Measurements from ENCODE around the gene DPEP1.
"Not testable (repeated sequence)": the region's sequence is repeated elsewhere in the genome, so short reads cannot be mapped to it uniquely, and the experiment has no call there.

The DPEP1 gene

DNA sequence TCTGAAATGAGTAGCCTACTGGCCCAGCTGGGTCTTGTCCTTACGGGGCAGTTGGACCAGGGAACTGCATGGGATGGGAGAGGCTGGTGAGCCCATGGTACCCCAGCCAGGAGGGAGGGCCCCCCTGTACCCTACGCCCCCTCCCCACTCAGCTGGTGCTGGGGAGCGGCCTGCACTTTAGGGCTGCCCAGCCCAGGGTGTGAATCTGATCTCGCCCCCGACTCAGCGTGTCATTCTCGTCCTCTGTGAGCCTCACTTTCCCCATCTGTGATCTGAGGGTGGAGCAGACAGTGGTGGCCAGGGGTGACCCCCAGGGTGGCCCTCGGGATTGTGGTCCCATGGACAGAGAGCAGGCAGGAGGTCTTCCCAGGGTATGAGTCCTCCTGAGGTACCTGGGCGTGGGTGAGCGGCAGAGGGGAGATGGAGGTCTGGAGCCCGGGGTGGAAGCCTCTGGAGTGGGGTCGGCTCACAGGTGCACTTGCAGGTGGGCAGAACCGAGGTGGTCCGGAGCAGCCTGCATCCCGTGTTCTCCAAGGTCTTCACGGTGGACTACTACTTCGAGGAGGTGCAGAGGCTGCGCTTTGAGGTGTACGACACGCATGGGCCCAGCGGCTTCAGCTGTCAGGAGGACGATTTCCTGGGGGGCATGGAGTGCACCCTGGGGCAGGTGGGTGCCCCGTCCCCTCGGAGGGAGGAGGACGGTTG, 36.2 kb upstream of the DPEP1 start:
- FAIRE-seq, result no peak
- no peak for DNase-seq (ENCODE audit: insufficient read length, low spot score)

DNA sequence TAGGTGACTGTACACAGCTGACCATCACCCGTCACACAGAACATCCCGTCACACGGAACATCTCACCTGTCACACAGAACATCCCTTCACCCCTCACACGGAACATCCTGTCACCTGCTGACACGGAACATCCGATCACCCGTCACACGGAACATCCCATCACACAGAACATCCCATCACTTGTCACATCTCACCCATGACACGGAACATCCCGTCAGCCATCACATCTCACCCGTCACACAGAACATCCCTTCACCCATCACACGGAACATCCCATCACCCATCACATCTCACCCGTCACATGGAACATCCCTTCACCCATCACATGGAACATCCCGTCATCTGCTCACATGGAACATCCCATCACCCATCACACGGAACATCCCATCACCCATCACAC, 34.1 kb upstream of the DPEP1 start:
- no peak for DNase-seq (ENCODE audit: insufficient read length, low spot score)
- no peak for FAIRE-seq

DNA sequence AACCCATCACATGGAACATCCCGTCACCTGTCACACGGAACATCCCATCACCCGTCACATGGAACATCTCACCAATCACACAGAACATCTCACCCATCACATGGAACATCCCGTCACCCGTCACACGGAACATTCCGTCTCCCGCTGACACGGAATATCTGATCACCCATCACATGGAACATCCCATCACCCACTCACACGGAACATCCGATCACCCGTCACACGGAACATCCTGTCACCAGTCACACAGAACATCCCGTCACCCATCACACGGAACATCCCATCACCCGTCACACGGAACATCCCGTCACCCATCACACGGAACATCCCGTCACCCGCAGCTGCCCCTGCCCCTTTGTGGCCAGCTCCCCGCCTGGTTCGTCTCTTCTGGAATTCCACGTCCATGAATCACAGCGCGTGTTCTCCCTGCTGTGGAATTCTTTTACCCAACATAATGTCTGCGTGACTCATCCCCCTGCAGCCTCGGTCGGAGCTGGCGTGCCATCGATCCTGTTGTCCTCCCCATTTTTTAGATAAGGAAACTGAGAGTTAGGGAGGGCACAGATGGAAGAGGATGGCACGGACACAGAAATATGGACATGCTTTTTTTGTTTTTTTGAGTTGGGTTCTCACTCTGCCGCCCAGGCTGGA, 32.3 kb upstream of the DPEP1 start:
- no peak for FAIRE-seq
- DNase-seq (ENCODE audit: insufficient read length, low spot score), result no peak

DNA sequence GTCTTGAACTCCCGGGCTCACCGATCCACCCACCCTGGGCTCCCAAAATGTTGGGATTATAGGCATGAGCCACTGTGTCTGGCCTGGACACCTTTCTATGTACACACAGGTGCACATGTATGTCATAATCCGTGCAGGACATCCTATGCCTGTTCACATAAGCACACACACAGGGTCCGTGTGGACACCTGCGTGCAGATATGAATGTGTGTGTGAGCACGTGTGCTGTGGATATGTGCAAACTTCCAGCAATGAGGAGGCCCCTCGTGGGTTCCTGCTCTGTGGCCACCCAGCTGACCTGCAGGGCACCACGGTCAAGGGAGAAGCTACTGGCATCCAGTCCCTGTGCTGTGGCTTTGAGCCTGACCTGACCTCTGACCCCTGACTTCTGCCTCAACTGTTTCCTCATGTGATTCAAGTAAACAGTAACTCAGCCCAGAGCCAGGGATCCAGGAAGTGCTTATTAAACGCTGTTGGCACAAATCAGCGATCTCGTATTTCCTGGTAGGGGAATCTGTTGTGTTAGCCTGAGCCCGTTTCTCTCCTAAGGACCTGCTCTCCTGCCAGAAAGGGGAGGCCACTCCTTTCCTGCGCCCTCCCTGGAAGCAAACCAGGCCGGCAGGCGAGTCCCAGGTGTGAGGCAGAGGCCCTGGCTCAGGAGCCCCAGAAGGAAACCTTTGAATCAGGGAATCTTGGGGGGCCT, 31.4 kb upstream of the DPEP1 start:
- DNase-seq (ENCODE audit: insufficient read length, low spot score), result no peak
- FAIRE-seq, result no peak

DNA sequence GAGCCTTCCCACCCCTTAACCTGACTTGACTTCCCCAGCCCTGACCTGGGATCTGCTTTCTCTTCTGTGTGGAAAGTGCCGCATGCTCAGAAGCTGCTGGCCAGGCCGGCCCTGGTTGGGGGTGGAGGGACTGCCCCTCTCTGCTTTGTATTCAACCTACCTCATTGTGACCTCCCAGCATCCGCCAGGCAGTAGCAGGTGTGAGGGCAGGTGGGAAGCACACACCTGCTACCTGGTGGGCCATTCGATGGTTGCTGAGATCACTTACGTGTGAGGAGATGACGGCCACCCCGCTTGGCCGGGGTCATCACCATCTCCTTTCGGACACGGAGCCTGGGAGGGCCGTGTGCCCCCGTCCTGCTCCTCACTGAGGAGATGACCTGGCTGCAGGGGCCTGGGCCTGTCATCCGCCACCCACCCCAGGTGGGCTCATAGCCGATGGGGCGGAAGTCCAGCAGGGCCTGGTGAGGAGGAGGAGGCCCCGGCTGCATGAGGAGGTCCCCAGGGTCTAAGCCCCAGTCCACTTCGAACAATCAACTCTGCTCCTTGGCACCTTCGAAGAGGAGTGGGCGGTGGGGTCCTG, 30.7 kb upstream of the DPEP1 start:
- no peak for FAIRE-seq
- DNase-seq (ENCODE audit: insufficient read length, low spot score), result no peak

DNA sequence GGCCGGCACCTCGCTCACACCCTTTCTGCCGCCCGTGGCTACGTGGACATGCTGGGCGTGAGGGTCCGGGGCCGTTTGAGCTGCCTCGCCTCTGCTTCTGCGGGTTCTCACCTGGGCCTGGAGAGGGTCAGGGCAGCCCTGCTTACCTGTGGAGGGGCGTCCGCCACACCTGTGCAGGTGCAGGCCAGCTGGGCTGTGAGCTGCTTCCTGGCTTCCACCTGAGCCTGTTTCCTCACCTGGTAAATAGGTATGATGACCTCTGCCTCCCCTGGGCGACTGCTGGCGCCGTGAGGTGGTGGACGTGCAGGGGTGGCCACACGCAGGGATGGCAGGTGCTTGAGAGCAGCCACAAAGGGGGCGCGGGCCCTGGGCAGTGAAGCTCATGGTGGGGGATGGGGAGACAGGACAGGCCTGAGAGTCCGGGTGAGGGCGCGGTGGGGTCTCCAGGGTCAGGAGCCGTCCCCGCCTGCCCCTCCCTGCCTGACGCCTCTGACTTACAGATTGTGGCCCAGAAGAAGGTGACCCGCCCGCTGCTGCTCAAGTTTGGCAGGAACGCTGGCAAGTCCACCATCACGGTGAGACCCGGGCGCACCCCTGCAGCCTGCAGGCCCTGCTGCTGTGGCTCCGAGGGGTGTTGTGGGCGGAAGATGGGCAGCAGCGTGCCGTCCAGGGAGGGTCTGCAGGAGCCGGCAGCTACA, 30.1 kb upstream of the DPEP1 start:
- no peak for FAIRE-seq
- DNase-seq (ENCODE audit: insufficient read length, low spot score), result no peak

DNA sequence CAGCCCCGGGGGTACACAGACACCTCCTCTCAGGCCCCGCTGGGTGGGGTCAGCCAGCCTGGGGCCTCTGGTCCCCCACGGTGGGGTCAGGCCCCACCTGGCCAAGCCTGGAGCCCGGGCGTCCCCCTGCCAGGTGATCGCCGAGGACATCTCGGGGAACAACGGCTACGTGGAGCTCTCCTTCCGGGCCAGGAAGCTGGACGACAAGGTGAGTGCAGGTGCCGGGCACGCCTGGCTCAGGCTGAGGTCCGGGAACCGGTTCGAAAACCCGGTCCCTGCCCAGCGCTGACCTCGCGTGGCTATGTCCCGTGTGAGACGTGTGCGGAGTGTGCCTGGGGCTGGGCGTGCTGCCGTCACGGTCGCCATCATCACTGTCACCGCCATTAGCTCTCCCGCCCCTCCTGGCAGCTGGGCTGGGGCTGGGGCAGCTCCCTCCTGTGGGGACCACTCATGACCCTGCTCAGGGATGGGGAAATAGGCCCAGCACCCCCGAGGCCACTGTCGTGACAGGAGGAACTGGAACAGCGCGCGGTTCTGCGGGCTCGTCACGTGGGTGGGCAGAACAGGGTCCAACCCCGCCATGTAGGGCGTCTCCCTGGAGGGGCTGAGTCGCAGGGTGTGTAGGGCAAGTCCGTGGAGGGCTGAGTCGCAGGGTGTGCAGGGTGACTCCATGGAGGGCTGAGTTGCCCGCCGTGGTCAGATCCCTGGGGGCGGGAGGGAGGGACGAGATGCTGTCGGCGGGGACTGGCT, 29.4 kb upstream of the DPEP1 start:
- DNase-seq (ENCODE audit: insufficient read length, low spot score) (no peak), FAIRE-seq (no peak)

DNA sequence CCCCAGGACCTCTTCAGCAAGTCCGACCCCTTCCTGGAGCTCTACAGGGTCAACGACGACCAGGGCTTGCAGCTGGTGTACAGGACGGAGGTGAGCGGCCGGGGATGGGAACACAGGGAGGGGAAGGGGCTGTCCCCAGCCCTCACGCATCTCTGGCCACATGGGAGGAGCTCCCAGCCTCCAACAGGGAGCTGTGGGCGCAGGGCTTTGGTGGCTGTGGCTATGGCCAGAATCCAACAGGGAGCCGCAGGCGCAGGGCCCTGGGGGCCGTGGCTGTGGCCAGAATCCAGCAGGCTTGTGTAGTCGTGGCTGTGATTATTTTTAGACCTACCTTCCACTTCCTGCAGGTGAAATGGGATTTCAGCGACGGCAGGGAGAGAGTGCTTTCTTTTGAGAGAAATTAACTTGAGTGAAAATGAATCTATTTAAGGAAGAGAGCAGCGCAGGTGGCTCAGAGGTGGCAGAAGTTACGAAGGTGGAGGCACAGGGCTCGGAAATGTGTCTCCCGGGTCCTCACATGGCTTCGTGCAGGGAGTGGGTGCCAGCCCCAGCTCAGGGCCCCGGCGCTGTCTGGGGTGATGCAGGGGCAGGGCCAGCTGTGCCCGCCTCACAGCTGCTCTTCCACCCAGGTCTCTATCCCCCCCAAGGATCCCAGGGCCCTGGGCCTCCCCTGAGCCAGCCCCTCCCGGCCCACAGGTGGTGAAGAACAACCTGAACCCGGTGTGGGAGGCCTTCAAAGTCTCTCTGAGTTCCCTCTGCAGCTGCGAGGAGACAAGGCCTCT, 28.5 kb upstream of the DPEP1 start:
- DNase-seq (ENCODE audit: insufficient read length, low spot score), result no peak

DNA sequence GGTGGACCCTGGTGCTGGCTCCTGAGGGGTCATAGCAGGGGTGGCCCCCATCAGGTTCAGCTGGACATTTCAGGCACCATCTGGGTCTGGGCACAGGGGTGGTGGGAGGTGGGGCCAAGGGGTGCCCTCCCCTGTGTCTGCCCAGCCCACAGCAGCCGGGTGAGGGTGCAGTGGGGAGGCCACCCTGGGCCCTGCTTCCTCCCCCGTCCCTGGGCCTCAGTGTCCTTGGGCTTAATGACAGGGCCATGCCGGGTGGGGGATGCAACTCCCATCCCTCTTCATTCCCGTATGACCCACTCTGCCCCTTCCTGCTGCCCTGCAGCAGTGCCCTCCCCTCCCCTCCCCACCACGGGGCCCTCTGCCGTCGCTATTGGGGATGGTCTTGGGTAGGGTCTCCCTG, 27.2 kb upstream of the DPEP1 start:
- DNase-seq (ENCODE audit: insufficient read length, low spot score) (no peak), FAIRE-seq (no peak)

More for the DNA sequence above, 28.5 kb upstream of the DPEP1 start:
- no peak for FAIRE-seq

DNA sequence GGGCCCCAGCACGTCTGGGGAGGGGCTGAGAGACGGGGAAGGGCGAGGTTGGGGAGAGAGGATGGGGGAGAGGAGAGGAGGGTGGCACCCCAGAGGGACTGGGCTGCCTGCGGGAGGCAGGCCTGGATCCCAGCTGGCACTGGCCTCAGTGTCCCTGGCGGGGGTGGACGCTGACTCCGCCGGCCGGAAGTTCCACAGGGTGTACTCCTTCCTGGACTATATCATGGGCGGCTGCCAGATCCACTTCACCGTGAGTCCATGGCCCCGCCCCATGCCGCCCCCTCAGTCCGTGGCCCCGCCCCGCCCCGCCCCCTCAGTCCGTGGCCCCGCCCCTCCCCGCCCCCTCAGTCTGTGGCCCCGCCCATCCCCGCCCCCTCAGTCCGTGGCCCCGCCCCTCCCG, 26.6 kb upstream of the DPEP1 start:
- FAIRE-seq, result no peak
- DNase-seq (ENCODE audit: insufficient read length, low spot score), result no peak

DNA sequence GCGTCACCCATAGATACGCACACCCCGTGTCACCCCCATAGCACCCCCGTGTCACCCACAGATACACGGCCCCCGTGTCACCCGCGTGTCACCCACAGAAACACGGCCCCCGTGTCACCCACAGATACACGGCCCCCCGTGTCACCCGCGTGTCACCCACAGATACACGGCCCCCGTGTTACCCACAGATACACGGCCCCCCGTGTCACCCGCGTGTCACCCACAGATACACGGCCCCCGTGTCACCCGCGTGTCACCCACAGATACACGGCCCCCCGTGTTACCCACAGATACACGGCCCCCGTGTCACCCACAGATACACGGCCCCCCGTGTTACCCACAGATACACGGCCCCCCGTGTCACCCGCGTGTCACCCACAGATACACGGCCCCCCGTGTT, 25.8 kb upstream of the DPEP1 start:
- FAIRE-seq; DNase-seq (ENCODE audit: insufficient read length, low spot score): not testable (repeated sequence)

DNA sequence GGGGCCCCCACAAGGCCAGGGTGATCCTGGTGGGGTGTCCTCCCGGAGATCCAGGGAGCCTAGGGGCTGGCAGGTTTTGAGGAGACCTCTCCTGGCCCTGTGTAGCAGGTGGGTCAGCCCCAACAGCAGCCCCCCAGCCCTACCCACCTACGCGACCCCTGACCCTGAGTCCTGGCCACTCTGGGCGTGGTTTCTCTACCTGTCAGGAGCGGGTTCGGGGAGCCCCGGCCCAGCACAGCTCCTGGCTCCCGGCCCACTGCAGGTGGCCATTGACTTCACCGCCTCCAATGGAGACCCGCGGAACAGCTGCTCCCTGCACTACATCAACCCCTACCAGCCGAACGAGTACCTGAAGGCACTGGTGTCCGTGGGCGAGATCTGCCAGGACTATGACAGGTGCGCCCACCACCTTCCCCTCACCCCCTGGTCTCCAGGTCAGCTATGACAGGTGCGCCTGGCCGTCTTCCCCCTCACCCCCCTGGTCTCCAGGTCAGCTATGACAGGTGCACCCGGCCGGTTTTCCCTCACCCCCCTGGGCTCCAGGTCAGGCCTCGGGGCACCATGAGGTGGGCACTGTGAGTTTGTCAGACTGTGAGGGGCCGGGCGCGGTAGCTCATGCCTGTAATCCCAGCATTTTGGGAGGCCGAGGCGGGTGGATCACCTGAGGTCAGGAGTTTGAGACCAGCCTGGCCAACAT, 24.9 kb upstream of the DPEP1 start:
- no peak for FAIRE-seq
- no peak for DNase-seq (ENCODE audit: insufficient read length, low spot score)

DNA sequence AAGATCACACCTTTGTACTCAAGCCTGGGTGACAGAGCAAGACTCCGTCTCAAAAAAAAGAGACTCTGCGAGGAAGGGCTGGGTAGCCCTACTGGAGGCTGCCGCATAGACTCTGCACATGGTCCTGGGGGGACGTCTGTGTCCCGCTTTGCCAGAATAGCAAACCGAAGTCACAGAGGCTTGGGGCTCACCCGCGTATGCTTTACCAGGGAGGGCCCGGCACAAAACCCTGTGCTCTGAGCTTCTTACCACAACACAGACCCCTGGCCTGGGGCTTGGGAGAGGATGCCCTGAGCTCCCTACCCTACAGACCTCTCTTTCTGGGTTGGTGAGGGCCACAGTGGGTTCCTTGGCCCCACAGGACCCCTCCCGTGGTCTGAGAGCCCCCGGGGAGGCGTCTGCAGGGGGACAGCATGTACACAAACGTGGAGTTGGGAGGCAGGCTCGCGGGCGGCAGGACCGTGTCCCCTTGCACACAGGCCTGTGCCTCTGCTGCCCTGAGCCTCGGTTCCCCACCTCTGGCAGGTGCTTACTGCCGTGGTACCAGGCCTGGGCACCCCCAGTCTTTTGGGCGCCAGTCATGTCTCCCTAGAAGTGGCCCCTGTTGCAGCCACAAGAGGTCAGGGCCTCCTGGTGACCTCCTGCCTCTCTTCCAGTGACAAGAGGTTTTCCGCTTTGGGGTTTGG, 24.1 kb upstream of the DPEP1 start:
- FAIRE-seq (no peak), DNase-seq (ENCODE audit: insufficient read length, low spot score) (no peak)

DNA sequence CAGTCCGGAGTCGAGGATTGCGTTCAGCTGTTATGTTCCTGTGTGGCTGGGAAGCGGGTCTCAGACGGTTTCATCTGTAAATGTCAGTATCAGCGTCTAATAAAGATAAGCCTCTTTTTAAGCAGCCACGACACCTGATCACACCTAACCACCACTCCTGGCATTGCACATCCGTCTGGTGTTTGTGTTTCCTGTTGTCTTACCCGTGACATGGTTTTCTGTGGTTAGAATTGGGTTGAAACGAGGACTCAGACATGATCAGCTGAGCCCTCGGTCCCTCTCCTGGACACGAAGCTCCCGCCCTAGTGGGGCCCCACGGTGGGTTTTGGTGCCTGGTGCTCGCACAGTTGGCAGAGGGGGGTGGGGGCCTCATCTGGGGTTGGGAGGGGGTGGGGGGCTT, 19.6 kb upstream of the DPEP1 start:
- DNase-seq (ENCODE audit: insufficient read length, low spot score) (no peak), FAIRE-seq (no peak)

DNA sequence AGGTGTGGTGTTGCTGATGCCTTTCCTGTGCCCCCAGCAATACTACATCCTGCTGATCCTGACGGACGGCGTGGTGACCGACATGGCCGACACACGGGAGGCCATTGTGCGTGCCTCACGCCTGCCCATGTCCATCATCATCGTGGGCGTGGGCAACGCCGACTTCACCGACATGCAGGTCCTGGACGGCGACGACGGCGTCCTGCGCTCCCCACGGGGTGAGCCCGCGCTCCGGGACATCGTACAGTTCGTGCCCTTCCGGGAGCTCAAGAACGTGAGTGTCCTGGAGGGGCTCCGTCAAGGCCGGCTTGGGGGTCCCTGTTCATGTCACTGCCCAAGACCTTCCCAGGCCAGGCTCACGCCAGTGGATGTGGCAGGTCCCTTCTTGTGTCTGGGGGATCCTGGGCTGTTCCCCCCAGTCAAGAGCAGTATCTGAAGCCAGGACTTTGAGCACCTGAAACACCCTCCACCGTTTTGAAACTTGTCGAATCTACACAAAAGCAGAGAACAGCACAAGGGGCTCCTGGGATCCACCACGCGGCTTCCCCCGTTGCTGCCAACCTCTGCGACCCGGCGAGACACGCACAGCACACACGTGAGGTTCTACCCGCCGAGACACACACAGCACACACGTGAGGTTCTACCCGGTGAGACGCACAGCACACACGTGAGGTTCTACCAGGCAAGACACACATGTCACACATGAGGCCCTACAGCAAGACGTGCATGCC, 17.9 kb upstream of the DPEP1 start:
- FAIRE-seq (no peak), DNase-seq (ENCODE audit: insufficient read length, low spot score) (no peak)

DNA sequence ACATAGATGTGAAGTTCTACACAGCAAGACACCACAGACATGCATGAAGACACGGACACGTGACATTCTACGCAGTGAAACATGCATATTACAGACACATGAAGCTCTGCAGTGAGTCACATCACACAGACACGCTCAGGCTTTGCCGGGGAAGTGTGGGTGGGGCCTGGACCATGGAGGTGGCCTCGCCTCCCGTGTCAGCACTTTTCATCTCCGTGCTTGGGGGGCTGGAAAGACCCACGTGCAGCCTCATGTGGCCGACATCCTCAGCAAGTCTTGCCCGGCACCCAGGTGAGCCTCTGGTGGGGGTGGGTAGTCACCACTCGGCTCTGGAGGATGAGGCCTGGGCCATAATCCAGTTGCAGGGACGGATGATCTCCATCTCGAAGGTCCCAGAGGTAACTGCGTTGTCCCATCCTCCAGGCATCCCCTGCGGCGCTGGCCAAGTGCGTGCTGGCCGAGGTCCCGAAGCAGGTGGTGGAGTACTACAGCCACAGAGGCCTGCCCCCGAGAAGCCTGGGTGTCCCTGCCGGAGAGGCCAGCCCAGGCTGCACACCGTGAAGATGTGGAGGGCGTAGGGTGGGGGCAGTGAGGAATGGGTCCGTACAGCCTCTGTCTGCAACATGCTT, 17.3 kb upstream of the DPEP1 start:
- FAIRE-seq (no peak), DNase-seq (ENCODE audit: insufficient read length, low spot score) (no peak)

DNA sequence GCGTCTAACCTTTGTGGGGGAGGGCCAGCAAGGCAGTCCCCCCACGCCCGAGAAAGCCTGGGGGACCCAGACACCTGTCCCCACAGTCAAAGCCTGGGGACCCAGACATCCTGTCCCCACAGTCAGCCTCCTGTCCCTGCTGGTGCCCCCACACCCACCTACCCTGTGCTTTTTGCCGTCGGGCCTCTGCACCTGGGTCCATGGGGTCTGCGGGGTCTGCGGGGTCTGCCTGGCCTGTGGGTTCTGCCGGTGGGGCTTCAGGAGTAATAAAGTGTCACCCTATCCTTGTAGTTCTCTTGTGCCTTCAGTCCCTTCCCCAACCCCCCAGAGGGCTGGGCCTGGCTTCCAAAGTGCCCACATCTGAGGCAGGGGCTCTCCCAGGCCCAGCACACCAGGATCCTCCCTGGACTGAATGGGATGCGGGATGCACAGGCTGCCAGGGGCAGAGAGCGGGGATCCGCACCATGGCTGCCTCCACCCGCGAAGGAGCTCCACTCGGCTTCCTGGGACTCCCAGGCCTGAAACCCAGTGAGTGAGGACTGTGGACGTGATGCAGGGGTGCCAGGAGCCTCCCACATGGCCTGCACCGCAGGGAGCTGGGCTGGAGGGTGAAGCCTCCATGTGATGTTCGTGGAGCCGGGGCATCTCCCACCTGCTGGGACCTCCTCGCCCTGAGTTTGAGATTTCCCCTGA, 16.3 kb upstream of the DPEP1 start:
- FAIRE-seq, result no peak
- no peak for DNase-seq (ENCODE audit: insufficient read length, low spot score)

Data from GM19239 (cell line).